HG02759 (cell line): Measurements from ENCODE around the gene DACT3.

Experiments used
- ATAC-seq: cut with Tn5 transposase; IDR thresholded peaks from one replicate; pipeline ENCODE4 v1.9.1; 2021; ENCODE audit warnings: mild to moderate bottlenecking, moderate library complexity; ENCODE audit not compliant: unreplicated experiment

Gene DACT3

DNA sequence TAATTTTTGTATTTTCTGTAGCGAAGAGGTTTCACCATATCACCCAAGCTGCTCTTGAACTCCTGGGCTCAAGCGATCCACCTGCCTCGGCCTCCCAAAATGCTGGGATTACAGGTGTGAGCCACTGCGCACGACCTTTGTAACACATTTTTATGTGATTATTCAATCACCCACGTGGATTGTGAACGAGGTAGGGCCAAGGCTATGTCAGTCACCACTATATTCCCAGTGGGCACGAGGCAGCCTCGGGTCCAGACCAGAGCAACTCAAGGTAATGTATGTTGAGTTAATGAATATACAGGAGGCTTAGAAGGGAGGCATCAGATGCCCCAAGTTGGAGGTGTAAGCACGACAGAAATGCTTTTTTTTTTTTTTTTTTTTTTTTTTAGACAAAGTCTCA, 45.0 kb downstream of the DACT3 start:
- ATAC-seq, result no peak

DNA sequence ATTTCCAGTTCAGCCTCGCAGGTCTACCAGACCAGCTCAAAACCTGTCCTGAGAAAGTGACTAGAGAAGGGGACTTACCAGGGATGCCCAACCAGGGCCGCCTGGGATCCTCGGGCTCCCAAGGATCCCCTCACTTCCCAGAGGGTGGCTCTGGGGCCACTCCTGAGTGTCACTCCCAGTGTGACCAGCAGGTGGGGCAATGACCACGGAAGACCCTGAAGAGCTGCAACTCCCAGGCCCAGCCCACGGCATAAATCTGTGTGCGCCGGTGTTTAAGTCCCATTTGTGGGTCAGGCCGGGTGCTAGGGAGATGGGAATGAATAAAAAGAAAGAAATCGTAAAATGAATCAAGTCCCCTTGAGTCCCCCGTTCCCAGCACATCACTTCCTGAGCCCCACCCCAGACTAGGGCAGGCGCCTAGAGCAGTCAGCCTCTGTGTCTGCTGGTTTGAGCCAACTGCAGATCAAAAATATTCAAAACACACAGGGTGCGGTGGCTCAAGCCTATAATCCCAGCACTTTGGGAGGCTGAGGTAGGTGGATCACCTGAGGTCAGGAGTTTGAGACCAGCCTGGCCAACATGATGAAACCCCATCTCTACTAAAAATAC, 46.8 kb downstream of the DACT3 start:
- no peak for ATAC-seq

DNA sequence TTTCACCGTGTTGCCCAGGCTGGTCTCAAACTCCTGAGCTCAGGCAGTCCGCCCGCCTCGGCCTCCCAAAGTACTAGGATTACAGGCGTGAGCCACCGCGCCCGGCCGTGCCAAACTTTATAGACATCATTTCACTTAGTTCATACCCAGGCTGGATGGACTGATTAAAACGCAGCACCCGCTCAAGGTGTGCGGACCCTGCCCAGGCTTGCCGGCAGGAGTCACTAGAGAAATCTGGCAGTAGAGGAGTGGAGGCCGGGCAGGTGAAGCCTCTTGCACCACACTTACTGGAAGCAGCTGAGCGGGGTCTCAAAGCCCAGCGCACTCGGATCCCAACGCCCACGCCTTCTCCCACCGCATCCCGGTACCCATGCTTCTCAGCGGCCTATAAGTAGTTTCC, 47.5 kb downstream of the DACT3 start:
- no peak for ATAC-seq

DNA sequence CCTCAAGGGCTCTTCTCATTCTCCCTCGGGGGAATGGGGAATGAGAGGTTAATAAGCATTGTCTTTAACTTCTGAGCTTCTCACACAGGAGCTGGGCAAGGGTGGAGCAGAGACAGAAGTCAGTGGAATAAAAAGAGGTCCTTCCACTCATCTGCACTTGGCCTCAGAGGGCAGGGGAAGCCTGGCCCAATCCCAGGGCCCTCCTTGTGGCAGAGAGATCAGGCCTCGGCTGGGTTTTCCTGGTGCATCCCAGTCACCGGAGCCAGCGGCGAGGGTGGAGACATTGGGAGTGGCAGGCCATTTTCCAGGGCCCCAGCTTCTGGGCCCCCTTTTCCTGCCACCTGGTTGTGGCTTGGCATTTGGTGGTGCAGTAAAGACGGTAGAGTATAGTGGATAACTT, 49.2 kb downstream of the DACT3 start:
- no peak for ATAC-seq

DNA sequence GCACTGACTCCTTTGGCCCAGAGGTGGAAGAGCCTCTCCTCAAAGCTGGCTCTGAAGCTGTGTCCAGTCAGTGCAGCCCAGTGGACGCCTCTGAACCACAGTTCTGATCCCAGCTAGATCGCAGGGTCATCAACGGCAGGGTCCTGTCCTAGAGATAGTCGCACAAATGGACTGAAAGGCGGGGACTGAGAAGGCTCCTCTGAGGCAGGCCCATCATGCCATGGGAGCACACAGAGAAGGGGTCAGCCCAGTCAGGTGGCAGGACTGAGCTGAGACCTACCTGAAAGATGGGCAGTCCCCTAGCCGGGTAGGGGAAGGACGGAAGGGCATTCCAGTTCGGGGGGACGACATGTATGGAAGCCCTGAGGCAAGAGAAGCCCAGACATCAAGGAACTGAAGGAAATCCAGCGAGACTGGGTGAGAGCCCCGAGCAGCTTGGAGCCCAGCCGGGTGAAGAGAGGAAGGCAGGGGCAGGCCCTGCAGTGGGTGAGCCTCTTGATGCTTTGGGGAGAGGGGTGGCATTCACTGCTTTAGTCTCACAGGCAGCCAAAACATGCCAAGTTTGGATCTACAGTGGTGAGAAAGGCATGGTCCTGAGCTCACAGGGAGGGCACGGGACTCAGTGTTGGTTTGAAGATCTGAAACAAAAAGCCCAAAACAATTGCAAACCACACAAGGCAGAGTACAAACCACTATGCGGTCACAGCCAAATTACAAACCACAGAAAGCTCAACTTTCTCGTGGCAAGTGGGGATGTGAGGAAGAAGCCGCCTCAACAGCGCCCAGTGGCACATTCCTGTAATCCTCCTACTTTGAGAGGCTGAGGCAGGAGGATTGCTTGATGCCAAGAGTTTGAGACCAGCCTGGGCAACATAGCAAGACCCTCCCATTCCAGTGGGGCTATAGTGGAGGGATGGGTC, 49.9 kb downstream of the DACT3 start:
- ATAC-seq, result no peak

DNA sequence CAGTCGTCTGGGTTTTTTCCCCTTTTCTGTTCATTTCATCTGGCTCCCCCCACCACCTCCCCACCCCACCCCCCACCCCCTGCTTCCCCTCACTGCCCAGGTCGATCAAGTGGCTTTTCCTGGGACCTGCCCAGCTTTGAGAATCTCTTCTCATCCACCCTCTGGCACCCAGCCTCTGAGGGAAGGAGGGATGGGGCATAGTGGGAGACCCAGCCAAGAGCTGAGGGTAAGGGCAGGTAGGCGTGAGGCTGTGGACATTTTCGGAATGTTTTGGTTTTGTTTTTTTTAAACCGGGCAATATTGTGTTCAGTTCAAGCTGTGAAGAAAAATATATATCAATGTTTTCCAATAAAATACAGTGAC, 50.6 kb downstream of the DACT3 start:
- no peak for ATAC-seq

DNA sequence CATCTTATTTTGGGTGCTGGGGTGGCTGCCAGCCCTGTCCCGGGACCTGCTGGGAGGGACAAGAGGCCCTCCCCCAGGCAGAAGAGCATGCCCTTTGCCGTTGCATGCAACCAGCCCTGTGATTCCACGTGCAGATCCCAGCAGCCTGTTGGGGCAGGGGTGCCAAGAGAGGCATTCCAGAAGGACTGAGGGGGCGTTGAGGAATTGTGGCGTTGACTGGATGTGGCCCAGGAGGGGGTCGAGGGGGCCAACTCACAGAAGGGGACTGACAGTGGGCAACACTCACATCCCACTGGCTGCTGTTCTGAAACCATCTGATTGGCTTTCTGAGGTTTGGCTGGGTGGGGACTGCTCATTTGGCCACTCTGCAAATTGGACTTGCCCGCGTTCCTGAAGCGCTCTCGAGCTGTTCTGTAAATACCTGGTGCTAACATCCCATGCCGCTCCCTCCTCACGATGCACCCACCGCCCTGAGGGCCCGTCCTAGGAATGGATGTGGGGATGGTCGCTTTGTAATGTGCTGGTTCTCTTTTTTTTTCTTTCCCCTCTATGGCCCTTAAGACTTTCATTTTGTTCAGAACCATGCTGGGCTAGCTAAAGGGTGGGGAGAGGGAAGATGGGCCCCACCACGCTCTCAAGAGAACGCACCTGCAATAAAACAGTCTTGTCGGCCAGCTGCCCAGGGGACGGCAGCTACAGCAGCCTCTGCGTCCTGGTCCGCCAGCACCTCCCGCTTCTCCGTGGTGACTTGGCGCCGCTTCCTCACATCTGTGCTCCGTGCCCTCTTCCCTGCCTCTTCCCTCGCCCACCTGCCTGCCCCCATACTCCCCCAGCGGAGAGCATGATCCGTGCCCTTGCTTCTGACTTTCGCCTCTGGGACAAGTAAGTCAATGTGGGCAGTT, 51.2 kb downstream of the DACT3 start:
- no peak for ATAC-seq

DNA sequence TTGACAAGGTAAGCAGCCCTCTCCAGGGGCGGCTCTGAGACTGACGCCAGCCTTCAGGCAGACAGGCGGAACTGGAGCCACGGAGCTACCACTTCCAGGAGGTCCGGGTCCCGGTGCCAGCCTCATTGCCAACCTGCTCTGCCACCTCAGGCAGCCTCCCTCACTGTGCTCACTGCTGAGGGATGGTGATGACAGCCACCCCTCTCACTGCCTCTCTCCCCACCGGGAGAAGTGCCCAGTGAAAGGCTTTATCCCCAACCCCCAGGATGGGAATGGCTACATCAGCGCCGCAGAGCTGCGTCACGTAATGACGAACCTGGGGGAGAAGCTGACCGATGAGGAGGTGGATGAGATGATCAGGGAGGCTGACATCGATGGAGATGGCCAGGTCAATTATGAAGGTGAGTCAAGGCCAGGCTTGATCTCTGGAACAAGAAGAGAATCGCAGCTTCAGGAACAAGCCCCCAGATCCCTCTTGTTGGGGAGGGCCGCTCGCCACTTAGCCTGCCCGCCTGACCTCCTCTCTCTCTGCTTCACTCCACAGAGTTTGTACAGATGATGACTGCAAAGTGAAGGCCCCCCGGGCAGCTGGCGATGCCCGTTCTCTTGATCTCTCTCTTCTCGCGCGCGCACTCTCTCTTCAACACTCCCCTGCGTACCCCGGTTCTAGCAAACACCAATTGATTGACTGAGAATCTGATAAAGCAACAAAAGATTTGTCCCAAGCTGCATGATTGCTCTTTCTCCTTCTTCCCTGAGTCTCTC, 52.2 kb downstream of the DACT3 start:
- ATAC-seq, result no peak

DNA sequence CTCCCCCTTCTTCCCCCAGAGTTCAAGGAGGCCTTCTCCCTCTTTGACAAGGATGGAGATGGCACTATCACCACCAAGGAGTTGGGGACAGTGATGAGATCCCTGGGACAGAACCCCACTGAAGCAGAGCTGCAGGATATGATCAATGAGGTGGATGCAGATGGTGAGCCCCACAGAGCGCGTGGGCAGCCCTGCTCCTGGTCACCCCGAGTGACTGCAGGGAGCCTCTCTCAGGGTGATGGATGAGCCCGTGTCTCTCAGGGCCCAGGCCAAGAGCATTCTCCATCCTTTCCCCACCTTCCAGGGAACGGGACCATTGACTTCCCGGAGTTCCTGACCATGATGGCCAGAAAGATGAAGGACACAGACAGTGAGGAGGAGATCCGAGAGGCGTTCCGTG, 52.8 kb downstream of the DACT3 start:
- ATAC-seq, result no peak

DNA sequence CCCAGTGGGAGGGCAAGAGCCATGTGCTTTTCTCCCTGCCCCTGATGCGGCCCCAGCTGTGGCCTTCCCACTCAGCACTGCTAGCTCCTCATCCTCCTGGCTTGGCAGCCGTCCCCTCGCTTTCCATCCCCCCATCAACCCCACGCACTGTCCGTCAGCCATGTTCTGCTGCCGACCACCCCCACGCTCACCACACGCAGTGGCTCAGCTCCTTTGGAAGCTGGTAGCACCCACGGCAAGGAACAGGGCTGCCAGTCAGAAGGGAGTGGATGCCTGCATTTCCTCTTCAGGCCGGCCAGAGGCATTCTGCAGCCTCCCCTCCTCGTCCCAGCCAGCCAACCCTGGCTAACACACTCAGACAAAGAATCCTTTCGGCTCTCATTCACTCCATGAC, 53.5 kb downstream of the DACT3 start:
- no peak for ATAC-seq

DNA sequence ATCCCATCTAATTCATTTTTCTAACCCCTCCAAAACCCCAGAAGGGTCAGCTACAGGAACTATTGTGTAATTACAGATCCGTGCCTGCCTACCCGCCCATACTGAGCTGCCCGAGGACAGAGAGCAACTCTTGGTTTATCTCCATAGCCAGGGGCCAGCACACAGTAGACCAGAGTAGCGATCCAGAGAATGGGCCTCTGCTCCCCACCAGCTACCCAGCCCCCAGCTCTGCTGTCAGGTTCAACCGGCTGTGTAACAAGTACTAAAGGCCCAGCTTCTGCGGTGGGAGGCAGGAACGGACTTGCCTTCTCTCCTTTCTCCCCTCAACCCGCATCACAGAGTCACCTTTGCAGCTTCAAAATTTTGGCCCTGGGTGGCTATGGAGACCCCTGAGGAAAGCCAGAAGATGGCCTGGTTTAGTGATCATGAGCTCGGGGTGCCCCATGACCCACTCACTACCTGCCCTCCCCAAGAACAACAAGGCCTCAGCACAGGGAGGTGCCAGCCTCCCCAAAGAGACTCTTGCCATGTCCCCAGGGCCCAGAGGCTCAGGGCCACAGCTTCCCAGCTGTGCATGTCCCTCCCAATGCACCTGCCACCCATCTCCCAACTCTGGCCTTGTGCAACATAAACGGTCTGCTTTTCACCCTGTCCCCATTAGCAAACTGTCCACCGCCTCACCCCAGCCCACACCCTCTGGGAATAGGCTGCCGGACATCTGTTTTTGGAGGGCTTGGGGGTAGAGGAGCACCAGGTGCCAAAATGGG, 54.1 kb downstream of the DACT3 start:
- ATAC-seq, result no peak

DNA sequence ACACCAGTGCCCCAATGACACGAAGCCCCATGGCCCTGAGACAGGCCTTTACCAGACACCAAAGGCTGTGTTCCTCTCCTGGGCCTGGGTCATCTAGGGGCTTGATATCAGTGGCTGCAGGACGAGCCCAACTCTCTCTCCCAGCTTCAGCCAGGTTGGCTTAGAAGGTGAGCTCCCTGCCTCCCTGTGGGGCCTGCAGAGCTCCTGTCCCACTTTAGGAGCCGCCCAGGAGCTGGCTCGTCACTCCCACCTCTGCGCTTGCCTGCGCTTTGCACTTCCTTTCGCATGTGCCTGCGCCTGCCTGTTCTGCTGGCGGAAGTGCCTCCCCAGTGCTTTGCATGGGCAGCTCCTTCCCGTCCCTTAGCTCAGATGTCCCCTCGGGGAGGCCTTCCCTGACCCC, 55.0 kb downstream of the DACT3 start:
- ATAC-seq, result no peak

DNA sequence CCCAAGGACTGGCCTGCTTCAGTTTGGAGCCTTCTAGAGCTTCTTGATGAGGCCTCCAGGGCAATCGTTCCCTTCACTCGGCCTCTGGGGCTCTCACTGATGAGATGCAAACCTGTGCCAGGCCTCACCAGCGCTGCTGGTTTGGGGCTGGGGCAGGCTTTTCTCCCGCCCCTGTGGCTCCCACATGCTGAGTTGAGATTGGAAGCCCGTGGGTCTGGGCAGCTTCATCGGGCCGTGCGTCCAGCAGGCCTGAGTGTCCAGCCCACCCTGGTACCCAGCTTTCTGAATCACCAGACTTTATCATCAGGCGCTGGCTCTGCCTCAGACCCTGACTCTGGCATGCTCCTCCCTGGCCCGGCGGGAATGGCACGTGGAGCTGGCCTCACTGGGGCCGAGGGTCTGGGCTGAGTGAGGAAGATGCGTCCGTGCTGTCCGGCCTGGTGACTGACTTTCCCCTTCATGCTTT, 55.6 kb downstream of the DACT3 start:
- ATAC-seq, result no peak

DNA sequence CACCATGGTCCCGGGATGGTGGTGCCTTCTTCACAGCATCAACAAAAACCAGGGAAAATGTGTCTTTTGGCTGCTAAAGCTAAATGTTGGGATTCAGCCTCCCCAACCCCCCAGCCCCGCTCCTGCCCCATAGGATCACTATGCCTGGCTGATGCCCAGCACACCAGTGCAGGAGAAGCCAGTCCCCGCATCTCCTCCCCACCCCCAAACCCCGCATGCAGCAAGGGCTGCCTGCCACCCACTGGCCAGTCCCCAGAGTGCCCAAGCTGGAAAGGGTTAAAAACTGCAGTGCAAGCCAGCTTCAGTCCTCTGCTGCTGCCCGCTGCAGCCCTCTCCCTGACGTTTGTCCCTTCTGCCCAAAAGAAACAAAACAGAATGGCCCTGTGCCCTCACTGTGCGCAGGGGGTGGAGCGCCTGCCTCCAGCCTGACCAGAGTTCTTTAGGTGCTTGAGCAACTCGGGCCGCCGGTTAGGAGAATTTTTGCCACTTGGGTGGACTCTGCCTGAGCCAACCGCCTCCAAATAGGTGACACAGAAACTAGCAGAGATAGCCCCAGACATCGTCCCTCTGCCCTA, 56.1 kb downstream of the DACT3 start:
- ATAC-seq, result no peak

DNA sequence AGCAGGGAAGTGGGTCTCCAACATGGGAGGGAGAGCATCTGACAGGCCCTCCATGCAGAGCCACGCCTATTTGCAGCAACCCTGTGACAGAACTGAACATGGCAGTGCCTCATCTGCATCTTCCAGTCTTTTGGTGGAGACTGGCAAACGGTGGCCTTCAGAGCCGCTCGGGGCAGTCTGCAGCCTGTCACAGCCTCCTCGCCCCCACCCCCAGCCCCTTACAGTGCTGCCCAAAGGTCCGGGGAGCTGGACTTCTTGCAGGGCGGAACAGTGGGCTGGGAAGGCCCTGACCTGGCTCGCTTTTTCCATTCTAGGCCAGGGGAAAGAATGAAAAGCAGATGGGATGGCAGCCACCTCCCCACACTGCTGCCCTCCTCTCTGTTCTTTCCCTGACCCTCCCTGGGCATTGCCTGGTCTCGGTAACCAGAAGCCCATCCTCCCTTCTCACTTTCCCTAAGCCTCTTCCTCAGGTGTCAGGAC, 57.2 kb downstream of the DACT3 start:
- no peak for ATAC-seq

DNA sequence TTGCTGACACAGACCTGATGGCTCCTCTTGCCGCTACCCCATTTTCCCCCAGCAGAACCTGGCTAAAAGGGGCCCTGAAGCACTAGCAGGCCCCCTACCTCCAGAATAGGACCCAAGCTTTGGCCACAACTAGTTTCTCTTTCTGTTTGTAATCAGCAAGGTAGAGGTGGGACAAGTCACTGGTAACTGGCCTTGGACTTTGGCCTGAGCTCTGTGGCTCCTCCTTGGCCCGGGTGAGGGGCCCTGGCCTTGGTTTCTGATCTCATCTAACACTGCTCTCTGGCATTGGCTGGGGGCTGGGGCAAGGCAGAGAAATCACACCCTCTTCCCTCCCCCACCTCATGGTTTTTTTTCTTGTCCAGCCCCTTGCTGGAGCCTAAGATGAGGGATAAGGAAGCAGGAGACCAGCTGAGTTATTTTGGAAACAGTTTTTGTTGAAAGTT, 57.8 kb downstream of the DACT3 start:
- ATAC-seq, result no peak

DNA sequence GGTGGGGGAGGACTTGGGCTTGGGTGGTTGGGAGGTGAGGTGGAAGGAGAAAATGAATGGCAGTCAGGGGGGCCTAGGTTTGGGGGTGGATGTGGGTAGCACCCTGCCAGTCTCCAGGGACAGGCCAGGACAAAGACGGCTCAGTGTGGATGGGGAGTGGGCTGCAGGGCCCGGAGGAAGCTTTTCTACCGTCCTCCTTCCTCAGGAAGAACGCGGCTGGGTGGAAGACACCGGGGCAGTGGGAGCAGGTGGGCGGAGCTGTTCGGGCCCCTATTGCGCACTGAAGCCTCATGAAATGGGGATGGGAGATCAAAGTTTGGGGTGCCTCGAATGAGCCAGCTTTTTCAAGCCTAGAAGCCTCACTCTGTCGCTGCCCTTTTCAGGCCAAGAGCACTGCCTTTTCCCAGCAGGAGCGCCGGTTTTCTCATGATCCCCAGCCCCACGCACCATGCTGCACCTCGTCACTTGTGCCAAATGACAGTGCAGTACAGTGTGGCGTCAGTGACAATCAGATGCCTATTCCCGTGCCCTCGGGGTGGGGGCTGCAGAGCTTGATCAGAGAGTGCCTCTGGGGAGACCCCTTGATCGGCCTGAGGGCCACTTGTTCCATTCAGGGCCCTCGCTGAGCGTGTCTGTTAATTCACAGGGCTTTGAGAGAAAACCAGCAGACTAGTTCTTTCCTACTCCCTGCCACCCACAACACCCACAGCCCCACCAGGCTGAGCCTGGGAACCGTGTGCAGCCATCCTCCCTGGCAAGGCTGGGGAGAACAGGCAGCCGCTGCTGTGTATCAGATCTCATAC, 58.4 kb downstream of the DACT3 start:
- no peak for ATAC-seq
